ENCODE results near the gene VSIG8.

Gene VSIG8

GRCh38 chr1:159883134-159883533, 20.7 kb upstream of the VSIG8 start:
- no peak for DNase-seq

GRCh38 chr1:159882527-159882862, 20.0 kb upstream of the VSIG8 start:
- no peak for DNase-seq

GRCh38 chr1:159881622-159882526, 19.4 kb upstream of the VSIG8 start:
- DNase-seq = no peak

GRCh38 chr1:159880430-159880829, 18.0 kb upstream of the VSIG8 start:
- DNase-seq = no peak

DNA sequence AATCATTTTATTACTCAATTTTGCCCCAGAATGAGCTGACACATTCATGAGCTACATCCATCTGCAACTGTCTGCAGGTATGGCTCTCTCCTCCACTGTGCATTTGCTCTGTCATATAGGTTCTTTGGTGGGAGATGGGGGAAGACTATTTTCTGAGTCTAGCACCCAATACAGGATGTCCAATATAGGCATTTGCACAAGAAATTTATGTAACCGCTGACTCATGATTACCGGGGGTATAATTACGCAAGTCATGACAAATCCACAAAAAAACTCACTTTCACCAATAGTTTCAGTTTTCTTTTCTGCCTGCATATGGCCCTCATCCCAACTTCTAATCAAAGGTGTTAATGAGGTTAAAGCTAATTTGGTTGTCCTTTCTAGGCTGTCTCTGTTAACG, 17.5 kb upstream of the VSIG8 start:
- no peak for DNase-seq

DNA sequence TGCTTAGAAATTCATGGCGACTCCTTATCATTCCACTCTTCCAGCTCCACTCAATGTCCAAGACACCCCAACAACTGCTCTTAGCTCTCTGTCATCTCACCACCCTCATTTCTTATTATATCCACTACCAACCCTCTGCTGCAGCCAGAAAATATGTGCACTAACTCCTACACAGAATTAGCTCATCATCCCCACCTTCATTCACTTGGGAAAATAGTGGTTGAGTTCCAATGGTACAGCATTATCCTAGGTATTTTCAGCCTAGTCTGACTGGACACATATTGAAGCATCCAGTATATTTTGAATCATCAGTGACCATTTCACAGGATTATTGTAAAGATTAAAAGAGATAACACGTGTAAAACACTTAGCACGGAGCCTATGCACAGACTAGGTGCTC, 16.7 kb upstream of the VSIG8 start:
- DNase-seq = no peak

DNA sequence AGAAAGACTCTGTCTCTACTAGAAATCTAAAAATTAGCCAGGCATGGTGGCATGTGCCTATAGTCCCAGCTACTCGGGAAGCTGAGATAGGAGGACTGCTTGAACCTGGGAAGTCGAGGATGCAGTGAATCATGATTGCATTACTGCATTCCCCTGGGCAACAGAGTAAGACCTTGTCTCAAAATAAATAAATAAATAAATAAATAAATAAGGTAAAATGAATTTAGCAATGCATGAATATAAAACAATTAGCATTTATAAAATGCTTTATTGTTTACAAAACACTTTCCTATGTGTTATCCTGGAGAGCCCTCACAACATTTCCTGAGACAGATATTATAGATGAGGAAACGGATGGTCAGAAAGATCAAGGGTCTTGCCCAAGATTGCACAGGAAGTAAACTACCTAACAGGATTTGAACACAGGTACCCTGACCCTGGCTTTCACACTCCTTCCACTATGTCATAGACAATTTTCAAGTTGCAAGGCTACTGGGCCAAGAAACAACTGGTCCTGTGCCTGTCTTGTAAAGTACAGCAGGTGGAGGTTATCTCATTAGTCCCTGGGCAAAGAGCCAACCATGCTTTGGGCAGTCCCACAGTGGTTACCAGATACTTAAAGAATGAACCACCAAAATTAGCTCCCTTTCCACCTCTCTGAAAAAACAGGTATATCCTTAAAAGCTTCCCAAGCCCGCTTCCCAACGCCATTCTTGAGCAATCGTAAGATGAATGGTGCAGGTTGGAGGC, 15.4 kb upstream of the VSIG8 start:
- no peak for DNase-seq

DNA sequence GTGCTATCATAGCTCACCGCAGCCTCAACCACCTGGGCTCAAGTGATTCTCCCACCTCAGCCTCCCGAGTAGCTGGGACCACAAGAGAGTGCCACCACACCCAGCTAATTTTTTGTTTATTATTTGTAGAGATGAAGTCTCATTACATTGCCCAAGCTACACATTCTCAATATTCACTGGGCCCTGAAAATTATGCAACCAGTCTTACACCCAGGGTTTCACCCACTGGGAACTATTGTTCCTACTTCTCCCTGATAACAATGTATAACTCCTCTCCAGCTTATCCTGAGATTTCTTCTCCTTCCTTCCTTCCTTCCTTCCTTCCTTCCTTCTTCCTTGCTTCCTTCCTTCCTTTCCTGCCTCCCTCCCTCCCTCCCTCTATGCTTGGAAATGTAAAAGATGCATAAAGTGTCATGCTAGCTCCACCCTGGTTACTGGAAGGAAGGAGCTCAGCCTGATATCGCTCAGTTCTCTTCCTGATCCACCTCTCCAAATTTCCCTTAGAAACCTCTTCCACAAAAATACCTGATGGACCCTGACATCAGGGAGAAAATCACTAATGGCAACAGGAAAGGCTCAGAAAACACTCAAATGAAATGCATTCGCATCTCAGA, 11.2 kb upstream of the VSIG8 start:
- DNase-seq = no peak

DNA sequence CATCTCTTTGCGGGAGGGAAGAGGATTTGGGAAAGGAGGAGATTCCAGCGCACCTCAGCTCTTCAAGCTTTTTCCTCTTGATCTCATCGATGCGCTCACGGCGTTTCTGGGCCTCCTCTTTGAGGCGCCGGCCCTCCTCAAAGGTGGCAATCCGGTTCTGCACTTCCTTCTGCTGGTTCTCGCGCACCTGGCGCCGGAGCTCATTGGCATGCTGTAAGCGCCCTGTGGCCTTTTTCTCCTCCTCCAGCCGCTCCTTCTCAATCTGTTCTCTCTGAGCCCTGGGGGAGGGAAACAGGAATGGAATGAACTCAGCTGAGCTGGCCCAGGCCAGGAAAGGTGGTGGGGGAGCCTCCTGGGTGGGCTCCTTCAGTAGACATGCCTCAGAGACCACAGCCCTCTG, 10.4 kb upstream of the VSIG8 start:
- no peak for DNase-seq

DNA sequence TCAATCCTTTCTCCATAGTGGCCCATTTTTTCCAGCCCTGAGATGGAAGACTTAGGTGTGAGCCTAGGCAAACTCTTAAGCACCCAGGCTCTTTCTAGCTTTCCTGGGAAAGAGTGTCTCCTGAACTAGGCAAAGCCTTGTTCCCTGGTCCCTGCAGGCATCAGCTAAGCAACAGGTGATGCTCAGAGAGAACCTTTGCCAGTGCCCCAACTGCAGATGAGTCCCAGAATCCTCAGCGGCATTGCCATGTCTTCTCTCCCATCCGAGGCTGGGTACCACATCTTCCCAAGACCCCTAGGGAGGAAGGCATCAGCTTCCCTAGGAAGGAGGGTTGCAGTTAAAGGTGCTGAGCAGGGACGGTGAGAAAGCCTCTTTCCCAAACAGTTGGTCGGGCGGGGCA, 8.2 kb upstream of the VSIG8 start:
- no peak for DNase-seq

- DNase-seq = no peak
Measured at GRCh38 chr1:159869607-159870006, 7.2 kb upstream of the VSIG8 start.

DNA sequence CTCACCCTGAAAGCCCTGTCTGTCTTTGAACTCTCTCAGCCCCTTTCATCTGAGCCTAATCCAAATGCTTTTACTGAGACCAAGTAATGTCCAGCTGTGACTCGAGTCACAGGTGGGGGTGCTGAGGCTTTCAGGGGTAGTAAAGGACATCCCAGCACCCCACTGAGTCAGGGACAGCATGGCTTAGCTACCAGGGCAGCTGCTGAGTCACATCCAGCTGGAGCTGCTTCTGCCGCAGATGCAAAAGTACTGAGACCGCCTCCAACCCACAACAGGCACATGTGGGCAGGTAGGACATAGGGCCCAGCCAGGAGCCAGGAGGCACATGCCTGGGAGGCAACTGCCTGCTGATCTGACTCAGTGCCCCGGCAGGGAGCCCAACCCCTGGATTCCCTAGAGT, 6.7 kb upstream of the VSIG8 start:
- DNase-seq = no peak

- DNase-seq = no peak
Measured at GRCh38 chr1:159868766-159869165, 6.3 kb upstream of the VSIG8 start.

DNA sequence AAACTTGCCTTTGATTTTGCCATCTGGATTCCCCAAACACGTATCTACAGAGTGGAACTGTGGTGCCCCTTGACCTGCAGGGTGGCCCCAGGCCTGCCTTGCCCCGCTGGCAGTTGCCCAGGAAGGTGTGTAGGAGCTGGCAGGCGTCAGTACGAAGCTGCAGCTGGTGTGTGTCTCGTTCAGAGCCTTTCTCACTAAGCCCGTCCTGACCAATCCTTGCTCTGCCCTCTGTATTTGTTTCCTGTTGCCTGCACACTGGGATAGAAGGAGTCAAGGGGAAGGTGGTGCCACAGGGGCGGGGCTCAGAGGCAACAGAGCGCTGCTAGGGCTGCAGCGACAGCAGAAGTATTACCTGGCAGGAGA, 5.2 kb upstream of the VSIG8 start:
- DNase-seq = no peak

- no peak for DNase-seq
Measured at GRCh38 chr1:159866905-159867663, 4.6 kb upstream of the VSIG8 start.

- no peak for DNase-seq
Measured at GRCh38 chr1:159866066-159866465, 3.6 kb upstream of the VSIG8 start.

DNA sequence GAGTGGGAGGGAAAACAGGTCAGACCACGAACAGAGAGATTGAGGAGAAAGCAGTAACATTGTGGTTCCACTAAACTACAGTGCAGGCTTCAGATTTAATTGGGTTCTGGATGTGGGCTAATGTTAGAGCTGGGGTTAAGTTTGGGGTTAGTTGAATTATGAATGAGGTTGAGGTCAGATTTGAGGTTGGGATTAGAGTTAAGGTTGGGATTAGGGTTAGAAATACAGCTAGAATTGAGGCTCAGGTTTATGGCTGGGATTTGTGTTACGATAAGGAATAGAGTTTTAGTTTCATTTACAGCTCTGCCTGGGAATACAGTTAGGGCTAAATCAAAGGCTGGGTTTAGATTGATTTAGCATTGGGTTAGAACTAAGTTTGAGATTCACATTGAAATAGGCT, 1.8 kb upstream of the VSIG8 start:
- no peak for DNase-seq

- no peak for DNase-seq
Measured at GRCh38 chr1:159862031-159862430, 426 bp downstream of the VSIG8 start.

DNA sequence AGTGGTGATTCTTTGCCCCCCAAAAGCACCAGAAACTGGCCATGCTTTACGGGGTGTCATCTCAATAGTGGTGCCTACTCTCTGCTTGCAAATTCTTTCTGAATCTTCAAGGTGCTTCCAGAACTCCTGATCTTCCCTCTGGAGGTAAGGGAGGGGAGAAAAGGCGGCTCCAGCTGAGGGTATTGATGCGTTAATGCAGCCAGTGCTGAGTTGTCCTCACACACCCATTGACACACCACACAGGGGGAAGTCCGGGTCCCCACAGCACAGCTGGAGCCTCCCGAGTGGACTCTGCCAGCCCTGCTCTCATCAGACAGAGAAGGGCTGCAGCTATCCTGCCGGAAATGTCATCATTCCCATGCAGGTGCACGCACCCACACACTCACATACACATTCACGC, 1.2 kb downstream of the VSIG8 start:
- DNase-seq = no peak

DNA sequence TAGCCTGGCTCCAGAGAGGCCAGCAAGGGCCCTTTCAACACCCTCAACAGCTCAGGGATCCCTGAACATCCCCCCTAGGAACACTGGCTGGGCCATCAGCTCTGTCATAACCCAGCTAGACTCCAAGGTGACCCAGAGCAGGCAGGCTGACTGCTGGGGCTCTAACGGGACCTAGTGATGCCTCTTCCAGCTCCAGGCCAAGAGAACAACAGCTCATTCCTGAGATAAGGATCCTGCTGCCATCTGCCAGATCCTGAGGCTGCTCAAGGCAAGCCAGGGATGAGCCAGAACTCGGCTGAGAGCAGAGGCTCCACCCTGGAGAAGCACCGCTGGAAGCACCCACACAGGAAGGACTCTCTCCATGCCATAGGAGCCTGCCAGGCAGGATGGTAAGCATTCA, 2.0 kb downstream of the VSIG8 start:
- DNase-seq = no peak

- no peak for DNase-seq
Measured at GRCh38 chr1:159859767-159860322, 2.6 kb downstream of the VSIG8 start.

DNA sequence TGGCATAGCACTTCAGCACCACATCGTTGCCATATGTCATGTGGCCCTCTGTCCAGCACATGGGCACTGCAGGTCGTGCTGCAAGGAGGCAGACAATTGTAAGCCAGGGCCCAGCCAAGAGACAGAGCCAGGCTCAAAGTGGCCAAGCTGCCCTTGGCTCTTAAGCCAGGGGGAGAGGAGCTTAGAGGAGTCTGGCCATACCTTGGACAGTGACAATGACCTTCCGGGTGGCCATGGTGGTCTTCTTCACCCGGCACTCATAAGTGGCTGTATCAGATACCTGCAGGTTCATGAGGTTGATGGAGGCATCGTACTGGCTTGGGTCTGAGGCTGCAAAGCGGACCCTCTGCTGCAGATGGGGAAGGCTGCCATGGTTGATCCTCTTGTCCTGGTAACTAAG, 4.6 kb downstream of the VSIG8 start:
- no peak for DNase-seq

- no peak for DNase-seq
Measured at GRCh38 chr1:159856576-159856975, 5.9 kb downstream of the VSIG8 start.
